AG20443 (cell line): Measurements from ENCODE around the gene EML4.
"Not testable (repeated sequence)": the region's sequence is repeated elsewhere in the genome, so short reads cannot be mapped to it uniquely, and the experiment has no call there.

Experiments
- DNase-seq: peaks from one replicate; pipeline ENCODE4 v3.0.0; 2012; ENCODE audit warnings: low spot score, mixed read lengths

The EML4 gene

DNA sequence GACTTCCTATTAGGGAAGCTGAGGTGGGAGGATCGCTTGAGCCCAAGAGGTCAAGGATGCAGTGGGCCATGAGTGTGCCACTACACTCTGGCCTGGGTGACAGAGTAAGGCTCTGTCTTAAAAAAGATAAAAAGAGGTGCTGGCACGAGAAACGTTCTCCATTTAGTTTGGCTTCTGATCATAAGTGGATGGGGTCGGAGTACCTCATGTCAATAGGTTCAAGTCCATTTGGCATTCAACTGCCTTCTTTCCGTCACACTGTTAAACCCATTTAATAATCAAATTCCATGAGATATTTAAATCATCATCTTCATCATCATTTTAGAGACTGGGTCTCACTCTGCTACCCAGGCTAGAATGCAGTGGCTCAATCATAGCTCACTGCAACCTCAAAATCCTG lies 182.7 kb downstream of the EML4 start:
- DNase-seq, result no peak

DNA sequence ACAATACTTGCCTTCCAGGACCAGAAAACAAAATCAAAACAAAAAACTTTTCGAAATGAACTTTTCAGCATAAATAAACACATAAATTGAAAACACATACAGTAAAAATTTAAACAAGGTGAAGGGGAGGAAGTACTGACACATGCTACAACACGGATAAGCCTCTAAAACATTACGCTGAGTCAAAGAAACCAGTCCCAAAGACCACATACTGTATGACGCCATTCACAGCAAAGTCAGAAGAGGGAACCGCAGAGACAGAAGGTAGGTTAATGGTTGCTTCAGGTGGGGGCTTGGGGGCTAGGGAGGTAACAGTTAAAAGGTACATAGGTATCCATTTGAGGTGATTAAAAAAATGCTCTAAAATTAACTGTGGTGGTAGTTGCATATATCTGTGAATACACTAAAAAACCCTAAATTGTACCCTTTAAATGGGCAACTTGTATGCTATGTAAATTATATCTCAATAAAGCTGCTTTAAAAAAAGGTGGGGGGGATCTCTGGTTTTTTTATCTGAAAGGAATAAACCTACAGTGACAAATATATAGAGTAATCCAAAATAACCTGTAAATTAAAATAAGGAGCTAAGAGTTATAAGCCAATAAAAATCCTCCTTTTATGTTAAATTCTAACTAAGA lies 184.8 kb downstream of the EML4 start:
- no peak for DNase-seq

DNA sequence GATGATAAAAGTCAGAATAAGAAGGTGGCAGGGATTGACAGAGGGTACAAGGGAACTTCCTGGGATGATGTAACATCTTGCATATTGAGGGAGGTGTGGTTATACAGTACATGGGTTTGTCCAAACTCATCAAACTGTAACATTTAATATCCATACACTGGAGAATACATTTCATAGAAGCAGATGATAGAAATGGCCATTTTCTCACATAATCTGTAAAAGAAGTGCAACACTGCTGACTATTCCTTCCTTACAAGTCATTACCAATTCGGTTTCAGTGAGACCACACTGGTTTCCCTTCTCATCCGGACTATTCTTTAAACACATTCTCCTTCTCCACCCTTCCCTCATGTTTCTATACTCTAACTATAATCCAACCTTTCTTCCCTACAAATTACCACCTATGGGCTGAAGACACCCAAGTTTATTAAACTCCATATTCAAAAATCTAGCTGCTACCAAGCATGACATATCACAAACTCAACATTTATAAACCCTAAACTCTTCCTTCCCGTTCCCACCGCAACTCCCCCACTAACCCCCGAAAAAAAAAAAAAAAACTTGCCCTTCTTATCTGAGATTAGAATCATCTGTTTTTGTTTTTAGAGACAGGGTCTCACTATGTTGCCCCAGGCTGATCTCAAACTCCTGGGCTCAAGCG lies 190.3 kb downstream of the EML4 start:
- no peak for DNase-seq

DNA sequence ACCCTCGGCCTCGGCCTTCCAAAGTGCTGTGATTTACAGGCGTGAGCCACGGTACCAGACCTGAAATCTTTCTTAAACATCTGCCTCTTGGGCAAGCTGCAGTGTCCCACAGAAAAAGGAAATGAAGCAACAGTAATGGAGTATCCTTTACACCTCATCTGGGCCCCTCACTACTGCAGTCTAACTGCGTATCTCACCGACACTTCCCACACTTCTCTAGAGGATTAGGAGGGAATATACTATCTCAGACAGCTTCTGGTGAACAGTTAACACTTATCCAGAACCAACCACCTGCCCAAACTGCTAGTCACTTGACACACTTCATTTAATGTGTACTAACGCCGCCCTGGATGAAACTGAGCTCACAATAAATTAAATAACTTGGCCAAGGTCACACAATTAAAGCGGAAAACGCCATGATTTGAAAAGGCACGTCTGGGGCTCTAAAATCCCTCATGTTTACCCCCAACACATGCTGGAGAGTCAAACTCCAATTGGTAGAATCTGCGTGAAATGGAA lies 190.9 kb downstream of the EML4 start:
- peak; percentile 29 for DNase-seq

DNA sequence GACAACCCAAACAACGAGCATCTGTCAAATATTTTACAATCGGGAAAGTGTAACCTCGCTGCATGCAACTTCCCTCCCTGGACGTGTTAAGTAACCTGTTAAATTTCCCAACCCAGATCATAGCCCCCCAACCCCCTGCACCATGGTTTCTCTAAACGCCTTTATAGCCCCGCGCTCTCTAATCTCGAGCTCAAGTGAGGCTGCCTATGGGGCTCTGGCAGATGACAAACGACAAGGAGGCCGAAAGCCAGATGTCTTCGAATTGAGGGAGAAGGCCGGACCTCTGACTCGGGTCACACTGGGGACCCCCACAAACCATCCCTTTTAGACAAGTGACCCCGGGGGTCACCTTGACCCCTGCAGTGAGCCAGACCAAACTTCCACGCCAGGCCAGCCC lies 191.3 kb downstream of the EML4 start:
- no peak for DNase-seq

DNA sequence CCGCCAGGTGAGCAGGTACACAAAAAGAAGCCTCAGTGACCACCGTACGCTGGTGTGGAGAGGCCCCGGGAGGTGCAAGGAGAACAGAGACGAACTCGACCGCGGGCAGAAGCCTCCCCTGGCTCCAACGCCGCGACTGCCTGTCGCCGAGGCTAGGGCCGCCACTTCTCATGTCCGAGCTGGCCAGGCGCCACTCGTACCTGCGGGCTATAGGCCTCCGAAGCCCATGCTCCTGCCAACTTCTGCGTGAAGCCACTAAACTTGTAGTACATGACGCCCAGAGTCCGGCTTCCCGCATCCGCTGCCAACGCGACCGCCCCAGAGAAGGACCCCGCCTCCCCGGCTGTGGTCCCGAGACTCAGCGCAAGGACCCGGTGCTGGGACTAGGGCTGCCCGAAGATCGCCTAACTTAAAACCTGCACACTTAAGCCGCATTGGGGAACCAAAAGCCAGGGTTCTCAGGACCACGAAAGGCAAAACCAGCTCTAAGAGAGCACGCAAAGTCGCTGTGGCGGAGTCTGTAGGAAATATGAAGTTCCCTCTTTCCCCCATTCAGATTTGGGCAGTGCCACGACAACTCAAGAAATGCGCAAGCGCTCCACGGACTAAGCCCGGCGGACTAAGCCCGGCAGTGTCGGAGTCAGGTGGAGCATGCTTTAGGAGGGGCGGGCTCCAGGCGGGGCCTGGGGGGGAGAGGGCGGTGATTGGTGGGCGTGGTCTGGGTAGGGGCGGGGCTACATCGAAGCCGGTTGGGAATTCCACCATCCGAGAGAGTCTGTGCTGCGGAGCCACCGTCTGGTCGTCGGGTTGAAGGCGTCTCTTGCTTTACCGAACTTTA lies 192.0 kb downstream of the EML4 start, which contains the start of gene COX7A2L:
COX7A2L (minus strand) TSS at position 328 of the 838 bp plus-strand sequence; CDS start at position 272, 56 bp downstream.
- DNase-seq, result peak; percentile 99

DNA sequence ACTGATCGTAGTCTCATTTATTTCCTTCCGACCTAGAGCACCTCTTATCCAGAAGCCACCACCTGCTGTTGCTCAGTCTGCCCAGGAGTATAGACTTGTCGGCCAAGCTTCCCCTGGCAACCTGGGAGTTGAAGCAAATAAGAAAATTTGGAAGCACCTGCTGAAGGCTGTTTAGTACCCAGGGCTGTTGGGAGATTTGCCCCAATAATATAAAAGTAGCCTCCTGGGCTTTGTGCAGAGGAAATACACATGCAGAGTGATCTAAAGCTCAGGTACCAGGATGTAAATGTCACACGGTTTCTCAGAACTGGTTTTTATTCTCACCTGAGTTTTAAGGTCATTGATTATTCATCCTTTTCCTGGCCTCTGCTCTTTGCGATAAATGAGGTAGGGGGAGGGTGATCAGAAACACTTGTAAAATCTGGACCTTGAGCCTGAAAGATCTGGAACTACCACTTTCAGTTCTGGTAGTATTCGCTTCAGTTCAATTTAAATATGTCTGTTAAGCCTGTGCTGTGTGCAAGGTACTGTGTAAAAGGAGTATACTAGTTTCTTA lies 192.7 kb downstream of the EML4 start:
- DNase-seq, result no peak

DNA sequence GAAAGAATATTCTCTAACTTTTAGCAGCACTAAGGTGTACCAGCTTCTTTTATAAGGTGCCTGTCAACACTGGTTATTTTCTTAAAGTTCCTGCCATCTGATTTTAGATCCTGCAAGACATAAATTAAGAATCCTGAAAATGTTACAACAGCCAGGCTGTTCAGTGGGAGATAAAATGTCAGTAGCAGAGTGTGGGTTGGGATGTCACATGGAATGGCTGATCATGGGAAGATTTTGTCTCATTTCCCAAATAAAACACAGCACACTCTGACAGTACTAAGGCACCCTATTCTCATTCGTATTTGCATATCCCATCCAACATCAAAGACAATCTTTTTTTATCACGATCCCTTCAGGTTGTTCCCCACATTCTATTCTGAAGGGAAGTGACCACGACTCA lies 194.3 kb downstream of the EML4 start:
- DNase-seq, result no peak

DNA sequence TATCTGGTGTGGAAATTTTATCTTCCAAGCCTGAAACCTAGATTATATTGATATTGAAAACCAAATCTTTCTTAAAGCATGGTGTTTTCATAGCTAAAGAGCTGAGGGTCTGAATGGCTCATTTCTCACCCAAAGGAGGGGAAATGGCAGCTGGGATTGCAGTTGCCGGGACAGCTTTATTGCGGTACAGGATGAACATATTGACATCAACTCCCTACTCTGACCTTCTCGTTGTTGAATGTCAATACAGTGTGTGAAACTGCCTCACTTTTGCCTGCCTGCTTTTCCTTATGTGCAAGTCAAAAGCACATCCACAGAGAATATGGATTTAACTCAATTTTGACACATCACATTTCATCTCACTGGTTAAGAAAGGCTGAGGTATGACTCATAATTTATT lies 195.5 kb downstream of the EML4 start:
- DNase-seq, result no peak

DNA sequence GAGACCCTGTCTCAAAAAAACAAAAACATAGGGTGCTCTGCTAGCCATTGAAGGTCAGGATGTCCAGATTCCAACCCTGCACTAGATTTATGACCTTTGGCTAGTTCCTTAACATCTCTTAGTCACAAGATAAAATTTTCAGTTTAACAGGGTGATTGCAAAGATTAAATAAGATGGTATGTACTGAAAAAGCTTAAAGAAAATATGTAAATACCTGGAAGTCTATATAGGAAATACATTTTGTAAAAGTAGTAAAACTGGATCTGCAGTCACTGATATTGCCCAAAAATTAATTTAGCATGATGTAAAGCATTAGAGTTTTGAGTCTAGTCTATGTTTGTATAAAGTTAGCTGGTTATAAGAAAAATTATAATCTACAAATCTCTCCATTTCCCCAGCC lies 197.3 kb downstream of the EML4 start:
- no peak for DNase-seq

DNA sequence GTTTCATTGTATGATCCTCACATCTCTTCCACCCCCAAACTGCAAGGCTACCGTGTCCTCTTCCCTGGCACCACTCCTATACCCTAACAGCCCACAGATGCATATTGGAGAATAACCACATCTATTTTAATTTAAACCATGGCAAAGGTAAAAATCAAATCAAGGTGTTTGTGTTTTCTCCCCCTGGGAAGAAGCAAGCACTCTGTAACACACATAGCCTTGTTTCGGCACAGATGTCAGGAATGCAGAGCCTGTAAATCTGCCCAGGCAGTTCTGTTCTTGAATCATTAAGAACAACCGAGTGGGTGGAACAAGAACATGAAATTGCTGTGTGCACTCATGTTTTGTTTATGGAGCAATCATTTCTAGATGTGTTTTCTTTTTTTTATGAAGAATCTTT lies 198.7 kb downstream of the EML4 start:
- DNase-seq, result peak; percentile 30

DNA sequence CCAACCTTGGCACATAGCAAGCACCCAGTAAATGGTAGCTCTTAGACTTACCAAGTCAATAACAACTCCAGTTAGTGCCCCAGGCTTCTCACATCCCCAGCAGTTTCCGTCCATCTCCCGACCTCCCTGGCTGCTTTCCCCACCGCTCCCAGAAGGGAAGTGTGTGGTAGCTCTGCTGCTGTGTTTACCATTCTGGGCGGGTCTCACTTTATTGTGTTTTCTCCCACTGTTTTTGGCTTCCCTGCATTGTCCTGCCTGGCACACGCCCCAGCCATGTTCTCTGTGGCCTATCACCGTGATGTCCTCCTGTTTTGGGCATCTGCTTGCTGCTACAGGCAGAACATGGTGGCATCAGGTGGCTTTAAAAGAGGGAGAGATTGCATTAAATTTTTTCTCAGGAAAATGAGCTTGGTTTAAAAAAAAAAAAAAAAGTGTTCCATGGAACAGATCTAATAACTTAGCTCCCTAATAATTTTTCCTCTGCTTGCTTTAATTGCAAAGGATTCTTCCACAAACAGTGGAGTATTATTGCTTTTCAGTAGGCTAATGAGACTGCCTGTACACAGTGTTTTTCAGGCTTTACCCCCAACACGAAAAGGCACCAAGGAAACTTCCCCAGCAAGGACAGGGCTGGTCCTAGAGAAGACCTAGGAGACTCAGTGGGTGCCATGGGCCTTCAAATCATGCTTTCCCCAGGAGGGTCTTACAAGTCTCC lies 199.8 kb downstream of the EML4 start:
- no peak for DNase-seq

DNA sequence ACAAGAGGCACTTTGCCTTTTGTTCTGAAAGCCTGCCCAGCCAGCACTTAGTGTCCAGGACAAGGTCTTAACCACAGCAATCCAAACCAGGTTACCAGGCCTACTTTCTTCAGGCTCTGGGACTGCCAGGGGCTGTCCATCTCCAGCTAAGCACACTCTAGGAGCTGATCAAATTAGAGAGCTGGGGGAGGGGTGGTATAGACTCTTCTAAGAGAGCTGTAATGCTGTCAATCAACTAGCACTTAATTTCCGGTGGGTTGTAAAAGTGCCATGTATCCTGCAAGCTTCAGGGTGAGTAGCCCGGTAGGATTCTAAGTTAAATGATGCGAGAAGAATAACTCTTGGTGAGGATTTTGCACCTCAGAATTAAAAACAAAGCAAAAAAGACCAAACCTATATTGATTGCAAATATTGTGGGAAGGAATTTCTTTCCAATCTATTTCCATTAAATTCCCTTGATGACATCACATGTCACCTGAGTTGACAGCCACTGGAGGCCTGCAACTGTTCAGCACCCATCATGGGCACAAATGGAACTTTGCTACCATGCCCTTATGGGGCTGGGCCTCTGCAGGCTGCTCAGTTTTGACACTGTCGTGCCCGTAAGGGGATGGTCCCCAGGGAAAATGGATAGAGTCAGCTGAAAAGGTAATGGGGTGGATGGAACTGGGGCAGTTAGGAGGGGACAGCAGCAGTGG lies 200.5 kb downstream of the EML4 start:
- DNase-seq, result no peak

DNA sequence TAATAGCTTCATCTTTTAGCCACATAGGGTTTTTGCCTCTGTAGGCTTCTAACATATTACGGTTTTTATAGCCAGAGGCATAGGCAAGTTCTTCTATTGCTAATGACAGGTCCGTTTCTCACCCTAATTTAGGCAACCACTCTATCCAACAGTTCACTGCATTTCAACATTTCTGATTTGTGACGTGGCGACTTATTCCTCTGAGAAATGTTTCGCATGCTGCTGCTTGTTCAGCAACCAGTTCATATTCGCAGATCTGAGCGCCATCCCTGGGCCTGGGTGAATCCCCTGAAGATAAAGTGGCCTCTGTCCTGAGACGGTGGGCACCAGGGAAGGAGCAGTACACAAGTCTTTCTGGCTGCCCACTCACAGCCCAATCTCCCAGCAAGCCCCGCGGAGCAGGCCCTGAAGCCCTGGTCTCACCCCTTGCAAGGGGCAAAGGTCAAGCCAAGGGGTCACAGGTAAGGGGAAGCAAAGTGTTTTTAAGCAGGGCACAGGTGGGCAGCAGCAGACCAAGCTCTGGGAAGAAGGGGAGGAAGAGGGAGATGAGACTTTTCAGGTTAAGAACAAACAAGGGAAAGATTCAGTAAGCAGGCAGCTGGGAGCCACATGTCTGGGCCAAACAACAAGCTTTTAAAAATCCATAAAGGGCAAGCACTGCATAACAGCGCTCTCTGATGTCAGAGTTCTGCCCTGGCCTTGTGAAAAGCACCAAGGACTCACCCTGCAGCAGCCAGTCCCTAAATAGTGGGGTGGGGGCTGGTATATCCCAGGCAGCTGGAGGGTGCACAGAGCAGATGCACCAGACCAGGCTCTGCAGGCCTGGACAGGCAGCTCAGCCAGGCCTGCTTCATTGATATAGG lies 202.7 kb downstream of the EML4 start:
- DNase-seq, result peak; percentile 22

DNA sequence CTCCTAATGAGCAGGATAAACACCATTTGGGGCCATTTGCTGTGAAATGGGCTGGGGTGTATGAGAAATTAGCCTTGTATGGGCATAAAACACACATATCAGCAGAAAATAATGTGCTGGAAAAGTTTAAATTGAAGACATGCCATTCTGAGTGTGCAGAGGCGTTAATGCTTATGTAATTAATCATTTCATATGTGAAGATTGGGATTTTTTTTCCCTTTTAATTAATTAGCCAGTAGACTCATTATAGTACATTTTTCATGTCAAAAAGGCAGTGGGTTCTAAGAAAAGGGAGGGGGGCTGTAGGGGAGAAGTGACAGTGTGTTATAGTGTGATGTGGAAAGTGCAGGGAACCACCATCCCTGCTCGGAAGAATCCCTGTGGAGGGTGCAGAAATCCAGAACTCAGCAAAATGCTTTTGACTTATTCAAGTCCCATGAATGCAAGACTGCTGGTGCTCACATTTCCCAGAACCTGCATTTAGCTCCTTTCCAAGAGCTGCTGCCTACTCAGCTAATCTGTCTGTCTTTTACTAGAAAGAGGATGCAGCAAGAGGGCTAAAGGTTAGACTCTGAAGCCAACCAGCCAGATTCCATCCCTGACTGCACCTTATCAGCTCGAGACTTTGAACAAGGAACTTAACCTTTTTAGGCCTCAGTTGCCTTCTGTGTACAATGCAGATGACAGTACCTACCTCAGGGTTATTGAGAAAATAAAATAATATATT lies 203.5 kb downstream of the EML4 start:
- DNase-seq, result no peak

DNA sequence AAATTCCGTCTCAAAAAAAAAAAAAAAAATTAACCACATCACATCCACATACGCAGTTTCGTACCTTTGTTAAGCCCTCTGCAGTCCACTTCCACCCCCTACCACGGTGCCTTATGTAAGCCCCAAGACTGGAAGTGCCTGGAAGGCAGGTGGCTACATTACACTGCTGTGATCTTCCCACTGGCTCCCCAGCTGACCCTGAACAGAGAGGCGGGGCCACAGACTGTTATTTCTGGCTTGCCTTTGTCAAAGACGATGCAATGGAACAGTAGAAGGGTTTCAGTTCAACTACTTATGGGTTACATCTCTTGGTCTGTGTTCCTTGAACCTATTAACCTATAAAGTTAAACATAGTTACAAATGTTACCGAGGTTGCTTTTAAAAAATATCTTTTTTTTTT lies 207.6 kb downstream of the EML4 start:
- DNase-seq, result no peak

DNA sequence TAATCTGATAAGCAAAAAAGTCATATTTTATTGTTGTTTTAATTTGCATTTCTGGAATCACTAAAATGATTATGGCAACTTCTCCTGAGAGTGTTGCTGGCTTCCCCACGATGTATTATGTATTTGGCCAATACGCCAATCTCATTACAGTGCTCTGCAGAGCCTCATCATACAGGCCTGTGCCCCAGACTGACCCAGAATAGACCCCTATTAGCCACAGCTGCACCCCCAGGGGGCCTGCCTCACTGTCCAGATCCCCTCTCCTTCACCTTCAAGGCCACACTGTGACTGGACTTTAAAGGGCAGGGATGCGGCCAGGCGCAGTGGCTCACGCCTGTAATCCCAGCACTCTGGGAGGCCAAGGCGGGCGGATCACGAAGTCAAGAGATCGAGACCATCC lies 209.3 kb downstream of the EML4 start:
- no peak for DNase-seq

DNA sequence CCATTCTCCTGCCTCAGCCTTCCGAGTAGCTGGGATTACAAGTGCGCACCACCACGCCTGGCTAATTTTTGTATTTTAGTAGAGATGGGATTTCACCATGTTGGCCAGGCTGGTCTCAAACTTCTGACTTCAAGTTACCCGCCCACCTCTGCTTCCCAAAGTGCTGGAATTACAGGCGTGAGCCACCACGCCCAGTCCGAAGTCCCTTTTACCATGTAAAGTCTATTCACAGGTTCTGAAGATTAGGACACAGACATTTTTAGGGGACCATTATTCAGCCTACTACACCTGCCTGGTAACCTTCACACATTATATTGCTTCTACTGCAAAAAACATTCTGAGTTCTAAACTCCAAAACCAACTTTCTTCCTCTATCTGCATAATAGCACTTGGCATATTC lies 210.9 kb downstream of the EML4 start:
- not testable (repeated sequence) for DNase-seq

DNA sequence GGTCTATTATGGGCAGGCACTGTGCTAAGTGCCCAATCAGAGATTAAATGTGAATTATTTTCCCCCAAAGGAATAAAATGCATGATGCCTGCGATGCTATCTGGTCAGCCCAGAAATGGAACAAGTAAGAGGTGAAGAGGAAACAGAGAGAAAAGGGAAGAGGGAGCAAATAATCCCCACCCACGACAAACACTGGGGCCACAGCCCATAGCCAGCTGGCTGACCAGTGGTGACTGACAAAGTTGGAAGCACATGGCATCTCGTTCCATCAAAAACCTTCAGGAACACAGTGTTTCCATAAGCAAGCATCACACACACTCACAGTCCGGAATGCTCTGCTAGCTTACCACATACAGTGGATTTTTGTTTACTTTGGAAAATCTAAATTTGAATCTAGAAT lies 213.0 kb downstream of the EML4 start:
- DNase-seq, result no peak
